SK-N-SH treated with all-trans-retinoic acid at 6 μM for 48 hours (cell line): ENCODE results near the gene HTR6.

Source experiments
- ATAC-seq: fragments of 200-7000 bp; cut with Tn5 transposase; 3 replicates; pipeline ENCODE4 v1.9.1; 2020; ENCODE audit warnings: mild to moderate bottlenecking, moderate library complexity
- BACH2 ChIP-seq: fragments of 250-450 bp; sonication (Bioruptor Pico); IDR thresholded peaks from 2 replicates; pipeline ENCODE4 v1.9.0; 2021; ENCODE audit warnings: mild to moderate bottlenecking, borderline replicate concordance
- CREB5 ChIP-seq: fragments of 250-450 bp; sonication (Bioruptor Pico); IDR thresholded peaks from 2 replicates; pipeline ENCODE4 v1.5.1; 2020; ENCODE audit warnings: low read depth, mild to moderate bottlenecking, moderate library complexity
- CSDC2 ChIP-seq: fragments of 250-450 bp; sonication (Bioruptor Pico); IDR thresholded peaks from 2 replicates; pipeline ENCODE4 v1.5.0; 2020; ENCODE audit warnings: mild to moderate bottlenecking, moderate library complexity
- CSRNP3 ChIP-seq: fragments of 250-450 bp; sonication (Bioruptor Pico); IDR thresholded peaks from 2 replicates; pipeline ENCODE4 v1.5.1; 2021; ENCODE audit warnings: mild to moderate bottlenecking, moderate library complexity
- ESRRG ChIP-seq: fragments of 250-450 bp; sonication (Bioruptor Pico); IDR thresholded peaks from 2 replicates; pipeline ENCODE4 v1.6.1; 2021; ENCODE audit warnings: mild to moderate bottlenecking
- GLIS3 ChIP-seq: fragments of 250-450 bp; sonication (Bioruptor Pico); IDR thresholded peaks from 2 replicates; pipeline ENCODE4 v1.5.0; 2020; ENCODE audit warnings: mild to moderate bottlenecking, moderate library complexity
- ISL1 ChIP-seq: fragments of 250-450 bp; sonication (Bioruptor Pico); IDR thresholded peaks from 2 replicates; pipeline ENCODE4 v2.1.2; 2022; ENCODE audit warnings: mild to moderate bottlenecking, moderate library complexity
- OSR1 ChIP-seq: fragments of 250-450 bp; sonication (Bioruptor Pico); IDR thresholded peaks from 2 replicates; pipeline ENCODE4 v1.8.0; 2022; ENCODE audit warnings: moderate library complexity, mild to moderate bottlenecking, inconsistent platforms
- PATZ1 ChIP-seq: fragments of 250-450 bp; sonication (Bioruptor Pico); IDR thresholded peaks from 2 replicates; pipeline ENCODE4 v1.8.0; 2020; ENCODE audit warnings: mild to moderate bottlenecking, moderate library complexity, borderline replicate concordance
- POU6F1 ChIP-seq: fragments of 250-450 bp; sonication (Bioruptor Pico); IDR thresholded peaks from 2 replicates; pipeline ENCODE4 v1.8.0; 2021; ENCODE audit warnings: low read depth, mild to moderate bottlenecking, moderate library complexity, borderline replicate concordance
- PPARA ChIP-seq: fragments of 250-450 bp; sonication (Bioruptor Pico); IDR thresholded peaks from 2 replicates; pipeline ENCODE4 v1.5.0; 2020; ENCODE audit warnings: mild to moderate bottlenecking, borderline replicate concordance
- RARB ChIP-seq: fragments of 250-450 bp; sonication (Bioruptor Pico); IDR thresholded peaks from 2 replicates; pipeline ENCODE4 v1.8.0; 2021; ENCODE audit warnings: mild to moderate bottlenecking, moderate library complexity
- SNAI2 ChIP-seq: fragments of 250-450 bp; sonication (Bioruptor Pico); IDR thresholded peaks from 2 replicates; pipeline ENCODE4 v1.5.0; 2020; ENCODE audit warnings: mild to moderate bottlenecking, moderate library complexity
- TCF4 ChIP-seq: fragments of 250-450 bp; sonication (Bioruptor Pico); IDR thresholded peaks from 2 replicates; pipeline ENCODE4 v1.8.0; 2021; ENCODE audit warnings: mild to moderate bottlenecking, moderate library complexity, borderline replicate concordance
- TOX ChIP-seq: fragments of 250-450 bp; sonication (Bioruptor Pico); IDR thresholded peaks from 2 replicates; pipeline ENCODE4 v1.8.0; 2021; ENCODE audit warnings: mild to moderate bottlenecking, moderate library complexity, borderline replicate concordance
- TSHZ2 ChIP-seq: fragments of 250-450 bp; sonication (Bioruptor Pico); IDR thresholded peaks from 2 replicates; pipeline ENCODE4 v1.5.0; 2020; ENCODE audit warnings: mild to moderate bottlenecking, moderate library complexity
- ZC3H10 ChIP-seq: fragments of 250-450 bp; sonication (Bioruptor Pico); IDR thresholded peaks from 2 replicates; pipeline ENCODE4 v1.5.1; 2021; ENCODE audit warnings: mild to moderate bottlenecking, moderate library complexity
- ZFP3 ChIP-seq: fragments of 250-450 bp; sonication (Bioruptor Pico); IDR thresholded peaks from 2 replicates; pipeline ENCODE4 v1.5.0; 2020; ENCODE audit warnings: mild to moderate bottlenecking, moderate library complexity
- ZFP30 ChIP-seq: fragments of 450-650 bp; formaldehyde crosslinking; IDR thresholded peaks from 2 replicates; pipeline ENCODE4 v1.5.0; 2022; ENCODE audit warnings: mild to moderate bottlenecking, moderate library complexity
- ZNF565 ChIP-seq: fragments of 450-650 bp; formaldehyde crosslinking; conservative IDR thresholded peaks from 2 replicates; pipeline ENCODE4 v1.5.0; 2020; ENCODE audit warnings: low read depth, mild to moderate bottlenecking, moderate library complexity
- ZNF8 ChIP-seq: fragments of 450-650 bp; formaldehyde crosslinking; IDR thresholded peaks from 2 replicates; pipeline ENCODE4 v1.5.0; 2020; ENCODE audit warnings: mild to moderate bottlenecking, moderate library complexity

HTR6 gene

GRCh38 chr1:19696820-19697219 is 32.1 kb downstream of the HTR6 start:
- no peak for TF ChIP-seq ZFP3 (CRISPR knock-in tag)
- TF ChIP-seq TSHZ2 = no peak
- no peak for TF ChIP-seq CSDC2
- no peak for TF ChIP-seq SNAI2
- TF ChIP-seq ZNF565 (CRISPR knock-in tag) = no peak
- TF ChIP-seq ESRRG (CRISPR knock-in tag) = no peak
- TF ChIP-seq PPARA (CRISPR knock-in tag) = no peak
- no peak for TF ChIP-seq PATZ1 (CRISPR knock-in tag)
- no peak for TF ChIP-seq GLIS3 (CRISPR knock-in tag)
- TF ChIP-seq TOX (CRISPR knock-in tag) = no peak
- no peak for TF ChIP-seq ISL1 (CRISPR knock-in tag)
- no peak for TF ChIP-seq ZNF8 (CRISPR knock-in tag)
- TF ChIP-seq RARB (CRISPR knock-in tag) = no peak
- TF ChIP-seq CSRNP3 (CRISPR knock-in tag) = no peak
- TF ChIP-seq BACH2 = no peak
- no peak for TF ChIP-seq POU6F1 (CRISPR knock-in tag)
- no peak for TF ChIP-seq ZC3H10
- TF ChIP-seq TCF4 (CRISPR knock-in tag) = no peak
- ATAC-seq = no peak

GRCh38 chr1:19698181-19698580 is 33.5 kb downstream of the HTR6 start:
- no peak for ATAC-seq
- TF ChIP-seq ZFP30 = no peak
- no peak for TF ChIP-seq CSDC2
- TF ChIP-seq TSHZ2 = no peak
- TF ChIP-seq TOX (CRISPR knock-in tag) = no peak
- TF ChIP-seq SNAI2 = no peak
- TF ChIP-seq OSR1 (CRISPR knock-in tag) = no peak
- TF ChIP-seq RARB (CRISPR knock-in tag) = no peak
- no peak for TF ChIP-seq ESRRG (CRISPR knock-in tag)
- no peak for TF ChIP-seq POU6F1 (CRISPR knock-in tag)
- no peak for TF ChIP-seq ISL1 (CRISPR knock-in tag)
- no peak for TF ChIP-seq ZNF565 (CRISPR knock-in tag)
- no peak for TF ChIP-seq CREB5 (CRISPR knock-in tag)
- no peak for TF ChIP-seq ZFP3 (CRISPR knock-in tag)
- TF ChIP-seq ZC3H10 = no peak
- TF ChIP-seq PATZ1 (CRISPR knock-in tag) = no peak
- TF ChIP-seq PPARA (CRISPR knock-in tag) = no peak
